GM11168 (cell line): ENCODE measurements around the gene SLIT3.

Experiments
- in situ Hi-C: fragments of 300-500 bp; cut with MboI; formaldehyde crosslinking; loops from one replicate; pipeline ENCODE4 v1.12.0; 2022; ENCODE audit warnings: low sequenced_read_pairs; ENCODE audit not compliant: unreplicated experiment

SLIT3 gene

DNA sequence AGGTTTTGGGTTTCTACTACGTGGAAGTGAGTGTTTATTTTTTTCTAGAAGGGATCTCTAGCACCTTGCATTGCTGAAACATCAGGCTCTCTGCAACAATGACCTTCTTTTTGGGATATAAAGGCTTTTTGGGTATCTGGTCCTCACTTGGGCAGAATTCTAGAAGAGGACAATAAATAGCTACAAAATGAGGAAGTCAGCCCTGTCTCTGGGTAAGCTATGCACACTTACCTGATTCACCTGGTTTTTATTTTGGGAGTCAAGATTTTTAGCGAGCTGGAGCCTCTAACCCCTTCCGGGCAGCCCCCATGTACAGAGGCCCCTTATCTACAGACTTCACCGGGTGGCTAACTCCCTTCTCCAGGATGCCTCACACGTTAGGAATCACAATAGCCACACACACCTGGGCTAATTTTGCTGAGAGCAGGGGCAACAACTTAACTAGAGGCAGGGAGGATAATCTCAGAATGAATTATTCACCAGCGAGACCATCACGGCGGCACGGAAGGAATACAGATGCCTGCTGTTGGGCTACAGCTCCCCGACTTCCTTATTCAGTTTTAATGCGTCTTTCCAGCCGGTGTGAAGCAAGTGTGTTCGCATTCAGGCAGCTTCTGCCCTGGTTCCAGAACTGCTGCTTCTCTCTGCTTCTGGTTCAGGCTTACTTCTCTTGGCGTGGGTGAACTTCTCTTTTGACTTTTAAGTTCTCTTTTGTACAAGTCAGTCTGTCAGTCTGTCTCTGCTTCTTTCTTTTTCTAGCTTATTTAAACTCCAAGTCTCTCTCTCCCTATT is 380.7 kb downstream of the SLIT3 start:
- in situ Hi-C loops: no loop called here

DNA sequence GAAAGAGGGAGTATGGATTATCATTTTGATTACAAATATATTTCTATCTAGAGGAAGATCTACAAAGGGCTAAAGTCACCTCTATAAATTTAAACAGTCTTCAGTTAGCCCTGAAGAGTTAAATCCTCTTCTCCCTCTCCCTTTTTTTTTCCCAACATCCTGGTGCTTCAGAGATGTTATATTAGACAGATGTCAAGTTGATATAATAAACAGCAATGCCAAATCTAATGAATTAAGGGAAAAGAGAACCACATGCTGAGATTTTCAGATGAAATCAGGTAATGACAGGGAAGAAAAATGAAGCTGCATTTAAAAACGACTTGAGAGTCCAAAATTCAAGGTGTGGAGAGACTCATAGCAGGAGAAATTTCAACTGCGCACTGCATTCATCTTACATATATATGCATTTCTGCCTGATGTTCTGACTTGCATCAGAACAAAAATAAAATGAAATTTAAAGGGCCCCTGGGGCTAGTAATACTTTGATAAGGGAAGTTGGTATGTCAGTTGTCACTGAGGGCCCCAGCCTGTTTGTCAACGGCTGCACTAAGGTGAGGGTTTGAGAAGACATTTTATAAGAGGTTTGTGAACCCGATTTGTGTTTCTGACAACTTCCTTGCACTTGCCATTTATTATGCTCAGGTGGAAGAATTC is 382.9 kb downstream of the SLIT3 start:
- in situ Hi-C loops: no loop called here

DNA sequence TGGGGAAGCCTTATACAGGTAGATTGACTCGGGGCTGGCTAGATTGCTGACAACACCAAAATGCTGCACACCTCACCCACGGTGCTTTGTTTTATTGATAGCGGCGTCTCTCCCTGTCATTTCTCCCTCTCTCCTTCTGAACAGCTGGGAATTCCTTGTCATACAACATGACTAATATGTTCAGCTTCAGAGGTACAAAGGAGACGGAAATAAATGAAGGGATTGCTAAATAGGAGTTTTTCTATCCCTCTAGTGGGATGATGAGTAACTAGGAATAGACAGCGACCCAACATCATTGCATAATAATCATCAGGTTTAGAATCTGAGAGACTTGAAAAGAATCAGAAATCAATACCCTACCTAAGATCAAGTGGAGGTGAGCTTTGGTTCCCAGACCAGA is 384.1 kb downstream of the SLIT3 start:
- in situ Hi-C loops: no loop called here

DNA sequence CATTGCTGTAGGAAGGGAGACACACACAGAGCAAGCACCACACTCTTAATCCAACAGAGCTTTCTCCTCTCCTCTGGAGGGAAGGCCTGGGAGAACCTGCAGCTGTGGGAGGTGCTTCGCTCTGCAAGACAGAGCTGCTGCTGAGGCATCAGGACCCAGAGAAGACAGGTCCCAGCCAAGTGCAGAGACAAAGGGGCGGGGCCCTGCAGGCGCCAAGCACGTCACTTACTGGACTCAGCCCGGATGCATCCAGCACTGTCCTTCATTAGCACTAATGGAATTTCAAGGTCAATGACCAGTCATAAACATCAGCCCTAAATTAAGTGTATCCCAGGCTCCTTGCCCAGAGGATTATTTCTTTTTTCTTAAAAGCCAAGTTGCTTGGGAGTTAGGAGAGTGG is 384.7 kb downstream of the SLIT3 start:
- in situ Hi-C loops: no loop called here

DNA sequence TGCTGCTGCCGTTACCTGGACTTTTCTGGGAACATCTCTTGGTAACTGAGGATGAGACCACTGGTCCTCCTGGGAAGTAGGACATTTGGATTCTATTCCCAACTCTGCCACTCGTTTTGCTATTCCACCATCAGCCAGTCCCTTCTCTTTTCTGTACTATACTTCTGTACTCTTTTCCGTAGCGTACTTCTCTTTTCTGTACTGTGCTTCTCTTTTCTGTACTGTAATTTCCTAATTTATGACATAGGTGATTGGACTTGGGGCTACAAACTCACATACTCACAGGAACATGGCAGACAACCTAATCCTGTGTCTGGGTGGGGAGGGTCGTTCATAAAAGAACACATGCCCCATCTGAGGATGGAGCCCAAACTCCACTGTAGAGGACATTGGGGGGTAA is 386.4 kb downstream of the SLIT3 start:
- in situ Hi-C loops: no loop called here

DNA sequence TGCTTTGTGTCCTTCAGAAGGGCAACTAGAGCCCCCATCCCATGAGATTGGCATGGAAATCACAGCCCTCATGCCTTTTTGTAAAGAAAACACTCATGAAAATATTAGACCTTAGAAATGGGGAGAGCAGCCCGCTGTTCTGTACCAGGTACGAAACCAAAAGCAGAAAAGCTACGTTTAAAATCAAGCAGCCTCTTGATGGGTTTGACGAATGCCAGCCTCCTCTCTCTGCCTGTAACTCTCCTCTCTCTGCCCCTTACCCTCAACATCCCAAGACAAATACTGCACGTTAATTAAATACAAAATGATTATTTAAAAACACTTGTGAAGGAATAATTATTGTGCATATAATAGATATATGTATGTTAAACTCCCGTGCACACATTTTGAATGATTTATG is 390.1 kb downstream of the SLIT3 start:
- in situ Hi-C loops: no loop called here

DNA sequence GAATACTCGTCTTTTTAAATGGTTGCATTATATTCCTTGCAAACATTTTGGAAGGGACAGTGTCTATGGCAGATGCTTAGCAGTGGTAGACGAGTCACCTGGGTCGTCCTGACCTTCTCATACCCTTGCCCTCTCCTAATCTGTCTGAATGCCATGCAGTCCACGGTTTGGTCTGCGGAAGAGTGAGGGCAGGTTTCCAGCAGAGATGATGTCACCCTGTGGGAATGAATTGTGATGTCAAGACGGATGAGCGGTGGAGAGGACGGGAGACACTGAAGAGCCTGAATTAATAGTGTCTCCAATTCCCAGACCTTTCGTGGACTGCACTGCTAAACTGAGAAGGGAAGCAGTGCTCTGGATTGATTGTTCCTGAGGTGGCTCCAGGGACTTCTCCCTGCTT is 392.7 kb downstream of the SLIT3 start:
- in situ Hi-C loops: no loop called here

DNA sequence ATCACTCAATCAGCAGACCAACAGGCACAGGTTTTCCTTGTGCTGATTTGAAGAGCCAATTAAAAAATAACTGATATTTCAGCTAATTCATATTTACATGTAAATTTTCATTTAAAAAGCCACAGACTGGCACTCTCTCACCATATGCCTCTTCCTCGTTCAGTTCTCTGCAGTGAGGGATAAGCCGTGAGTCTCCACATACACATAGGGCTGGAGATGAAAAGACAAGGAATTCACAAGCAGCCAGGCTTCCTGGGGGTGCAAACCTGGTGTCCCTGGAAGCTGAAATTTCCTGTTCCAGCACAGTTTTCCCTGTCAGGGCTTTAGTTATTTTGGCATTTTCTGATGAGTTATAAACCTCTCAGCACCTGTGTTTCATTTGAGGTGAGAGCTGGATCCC is 397.9 kb downstream of the SLIT3 start:
- in situ Hi-C loops: no loop called here

DNA sequence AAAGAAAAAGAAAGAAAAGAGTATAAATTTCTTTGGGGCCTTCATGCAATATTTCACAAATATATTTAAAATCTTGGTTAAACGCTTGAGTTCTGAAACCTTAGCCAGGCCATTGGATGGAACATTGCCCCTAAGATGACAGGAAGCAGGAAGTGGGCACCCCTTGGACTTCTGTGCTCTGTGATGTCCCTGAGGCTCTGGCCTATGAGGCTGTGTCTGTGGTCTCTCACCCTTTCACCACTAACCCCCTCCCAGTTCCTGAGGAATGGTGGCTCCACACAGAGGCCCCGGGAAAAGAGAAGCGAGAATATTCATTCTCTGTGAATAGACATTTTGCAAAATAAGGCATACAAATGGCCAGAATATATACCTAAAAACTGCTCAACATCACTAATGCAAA is 401.3 kb downstream of the SLIT3 start:
- in situ Hi-C loops: no loop called here

DNA sequence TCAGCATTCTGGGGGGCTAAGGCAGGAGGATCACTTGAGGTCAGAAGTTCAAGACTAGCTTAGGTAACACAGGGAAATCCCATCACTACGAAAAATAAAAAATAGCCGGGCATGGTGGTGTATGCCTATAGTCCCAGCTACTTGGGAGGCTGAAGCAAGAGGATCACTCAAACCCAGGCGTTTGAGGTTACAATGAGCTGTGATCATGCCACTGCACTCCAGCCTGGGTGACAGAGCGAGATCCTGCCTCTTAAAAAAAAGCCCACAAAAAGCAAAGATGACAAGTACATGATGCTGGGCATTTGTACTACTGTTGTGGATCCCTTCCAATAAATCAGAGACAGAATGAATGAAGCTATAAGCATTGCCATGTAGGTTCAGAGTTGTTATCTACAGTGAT is 401.7 kb downstream of the SLIT3 start:
- in situ Hi-C loops: no loop called here

DNA sequence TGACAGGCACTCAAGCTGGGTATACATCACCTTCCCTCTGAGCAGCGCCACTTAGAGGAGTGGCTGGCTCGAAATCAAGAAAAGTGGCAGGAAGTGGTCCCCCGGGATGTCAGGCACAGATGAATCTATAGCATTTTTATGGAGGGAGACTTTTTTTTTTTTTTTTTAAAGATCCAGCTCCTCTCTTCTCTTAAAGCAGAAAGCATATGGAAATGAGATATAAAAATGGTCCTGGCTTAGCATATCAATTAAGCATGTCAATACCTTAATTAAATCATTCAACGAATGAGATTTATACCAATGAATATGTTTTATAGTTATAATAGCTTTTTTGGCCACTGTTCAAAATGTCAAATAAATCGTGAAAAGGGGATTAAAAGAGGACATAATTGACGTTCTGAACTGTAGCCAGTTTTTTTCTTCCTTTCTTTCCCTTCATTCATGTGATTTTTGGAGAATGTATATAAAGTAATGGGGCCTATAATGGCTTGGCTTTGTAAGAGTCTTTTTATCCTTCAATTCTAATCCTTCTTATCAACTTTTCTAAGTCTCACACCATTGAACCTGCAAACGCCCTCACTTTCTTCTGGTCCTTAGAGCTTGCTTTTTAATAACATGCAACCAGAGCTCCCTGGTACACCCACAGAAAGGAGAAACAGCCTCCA is 402.6 kb downstream of the SLIT3 start:
- in situ Hi-C loops: no loop called here

DNA sequence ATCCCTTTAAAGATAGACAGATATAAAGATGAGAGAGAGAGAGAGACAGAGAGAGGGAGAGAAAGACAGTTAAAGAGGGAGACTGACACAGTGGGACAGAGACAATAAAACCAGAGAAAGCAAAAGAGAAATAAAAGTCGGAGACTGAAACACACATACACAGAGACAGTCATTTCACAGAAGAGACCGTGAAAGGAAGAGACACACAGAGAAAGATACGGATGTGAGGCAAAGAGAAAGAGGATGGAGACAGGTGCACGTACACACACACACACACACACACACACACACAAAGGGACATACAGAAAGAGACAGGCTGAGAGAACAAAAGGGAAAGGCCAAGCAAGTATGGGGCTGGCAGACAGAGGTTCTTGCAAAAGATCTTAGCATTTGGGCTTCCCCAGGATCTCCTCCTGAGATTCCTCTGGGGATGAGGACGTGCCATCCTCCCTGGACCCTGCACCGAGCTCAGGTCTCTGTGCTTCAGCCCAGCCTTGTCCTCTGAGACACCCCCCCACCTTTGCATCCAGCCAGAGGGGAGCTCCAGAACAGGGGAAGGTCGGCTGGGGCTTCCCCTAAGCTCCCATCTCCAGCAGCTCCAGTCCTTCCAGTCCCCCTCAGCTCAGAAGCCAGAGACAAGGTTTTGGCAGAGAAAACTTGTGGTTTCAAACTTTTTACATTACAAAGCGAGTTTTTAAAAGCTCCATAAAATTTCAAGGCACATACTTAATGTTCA is 403.4 kb downstream of the SLIT3 start:
- in situ Hi-C loops: no loop called here

DNA sequence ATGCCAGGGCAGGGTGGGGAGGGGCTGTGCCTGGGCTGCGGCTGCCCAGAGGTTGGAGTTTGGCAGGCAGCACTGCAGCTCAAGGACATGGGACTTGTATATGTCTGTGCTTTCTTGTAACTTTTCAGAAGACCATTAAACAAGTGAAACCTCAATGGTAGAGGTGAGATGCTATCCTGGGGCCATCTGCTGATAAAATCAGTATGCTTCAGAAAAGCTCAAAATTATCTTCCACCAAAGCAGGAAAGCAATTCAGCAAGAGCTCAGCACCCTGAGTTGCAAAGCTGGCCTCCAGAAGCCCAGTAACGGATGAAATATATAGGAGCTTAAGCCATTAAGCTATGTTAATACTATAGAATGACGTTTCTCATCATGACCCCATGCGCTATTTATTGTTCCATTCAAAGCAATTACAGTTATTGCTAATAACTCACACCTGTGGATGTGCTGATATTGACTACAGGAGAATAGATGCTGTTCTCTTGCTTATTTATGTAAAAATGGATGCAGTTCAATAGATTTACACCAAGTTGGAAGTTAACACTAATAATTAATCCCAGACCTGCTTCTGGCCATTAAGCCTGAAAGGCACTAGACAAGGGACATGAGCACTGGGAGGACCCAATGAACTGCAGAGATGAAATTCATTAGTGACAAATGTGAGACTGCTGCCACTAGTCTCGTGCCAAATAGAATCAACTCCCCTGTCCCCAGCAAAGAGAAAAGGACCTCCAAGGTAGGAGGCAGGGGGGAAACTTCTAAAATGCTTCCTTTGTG is 405.5 kb downstream of the SLIT3 start:
- in situ Hi-C loops: no loop called here

DNA sequence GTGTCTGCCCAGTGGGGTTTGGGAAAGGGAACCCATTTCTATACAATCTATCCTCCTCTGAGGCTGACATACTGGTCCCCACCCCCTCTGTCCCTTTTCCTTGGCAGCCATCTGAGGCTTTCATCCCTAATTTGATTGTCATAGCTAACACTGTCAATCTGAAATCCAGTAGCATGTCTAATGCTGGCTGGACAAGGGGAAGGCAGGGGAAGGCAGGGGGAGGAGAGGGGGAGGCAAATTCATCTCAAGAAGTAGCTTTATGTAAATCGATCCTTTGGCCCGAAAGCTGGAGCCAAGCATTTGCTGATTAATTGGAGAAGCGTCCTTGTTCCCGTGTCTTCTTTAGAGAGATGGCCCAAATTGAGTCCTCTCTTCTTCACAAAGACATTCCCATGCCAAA is 407.7 kb downstream of the SLIT3 start:
- in situ Hi-C loops: no loop called here

DNA sequence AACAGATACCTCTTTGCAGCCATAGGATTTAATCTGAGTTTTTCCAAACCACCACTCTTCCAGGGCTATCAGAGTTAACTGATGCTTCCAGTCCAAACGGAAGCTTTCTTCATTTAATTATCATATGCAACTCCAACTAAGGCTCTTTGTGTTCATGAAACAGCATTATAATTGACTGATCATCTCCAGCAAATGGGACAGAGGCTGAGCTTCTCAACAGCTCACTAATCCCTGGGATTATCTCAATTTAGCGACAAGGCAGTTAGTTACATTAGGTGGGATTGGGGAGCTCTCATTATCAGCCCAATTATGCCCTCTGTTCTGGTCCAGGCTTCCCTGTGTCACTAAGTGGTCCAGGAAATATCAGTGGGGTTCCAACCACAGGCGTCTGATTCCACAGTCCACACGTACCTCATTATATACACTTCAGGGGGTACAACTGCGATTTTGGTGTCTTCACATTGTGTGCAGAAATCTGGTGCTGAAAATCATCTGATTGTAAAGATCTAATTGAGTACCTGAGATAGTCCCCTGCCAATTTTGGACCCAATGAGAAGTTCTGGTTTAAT is 408.2 kb downstream of the SLIT3 start:
- in situ Hi-C loops: no loop called here

DNA sequence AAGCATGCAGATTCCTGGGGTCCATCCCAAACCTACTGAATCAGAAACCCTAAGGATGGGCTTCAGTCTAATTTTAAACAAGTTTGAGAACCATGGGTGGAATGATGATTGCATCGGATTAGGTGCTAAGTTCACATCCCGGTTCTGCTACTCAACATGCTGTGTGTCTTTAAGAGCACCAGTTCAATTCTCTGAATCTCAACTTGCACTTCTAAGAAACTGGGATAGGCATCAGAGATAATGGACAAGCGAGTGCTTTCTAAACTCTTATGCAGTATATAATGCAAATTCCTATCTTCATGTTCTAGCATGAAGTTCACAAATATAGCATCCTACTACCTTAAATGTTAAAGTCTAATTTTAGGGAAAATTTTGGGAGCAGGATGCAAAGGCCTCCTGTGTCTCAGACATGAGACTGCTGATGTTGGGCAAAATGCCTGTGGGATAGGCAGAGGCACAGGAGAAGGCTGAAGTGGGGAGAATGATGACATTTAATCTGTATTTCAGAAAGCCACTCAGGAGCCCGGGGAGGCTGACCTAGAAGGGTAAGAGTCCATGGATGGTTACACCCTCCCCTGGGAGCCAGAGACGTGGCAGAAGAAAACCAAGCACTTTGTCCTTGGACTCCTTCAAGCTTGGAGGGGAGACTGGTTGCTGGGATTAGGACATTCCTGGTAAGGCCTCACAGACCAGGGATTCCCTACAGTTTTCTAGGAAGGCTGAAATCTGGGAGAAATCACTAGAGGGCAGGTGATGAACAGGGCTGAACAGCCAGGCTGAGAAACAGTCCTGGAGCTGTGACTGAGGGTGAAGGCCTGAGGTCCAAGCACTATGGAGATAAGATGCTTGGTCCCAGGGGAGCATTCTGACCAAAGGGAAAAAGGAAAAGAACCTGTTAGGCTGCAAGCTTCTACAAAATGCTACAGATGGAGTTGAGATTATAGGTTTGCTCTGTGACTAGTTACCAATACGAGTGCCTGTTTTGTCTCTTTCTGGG is 409.8 kb downstream of the SLIT3 start:
- in situ Hi-C loops: no loop called here

DNA sequence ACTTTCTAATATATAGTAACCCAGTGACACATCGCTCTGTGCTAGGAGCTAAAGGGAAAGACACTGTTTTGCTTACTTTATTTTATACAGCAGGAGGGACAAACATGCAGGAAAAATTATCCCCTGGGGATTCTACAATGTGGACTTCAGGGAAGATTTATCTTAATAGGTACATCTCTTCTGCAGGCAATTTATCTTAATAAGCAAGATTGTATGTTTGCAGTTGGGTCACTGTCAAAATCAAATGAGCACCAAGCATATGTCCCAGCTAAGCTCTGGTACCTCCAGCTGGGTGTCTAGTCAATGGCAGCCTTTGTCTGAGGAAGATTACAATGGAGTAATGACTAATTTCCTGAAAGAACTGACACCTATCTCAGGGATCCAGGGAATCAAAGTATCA is 411.9 kb downstream of the SLIT3 start:
- in situ Hi-C loops: no loop called here

DNA sequence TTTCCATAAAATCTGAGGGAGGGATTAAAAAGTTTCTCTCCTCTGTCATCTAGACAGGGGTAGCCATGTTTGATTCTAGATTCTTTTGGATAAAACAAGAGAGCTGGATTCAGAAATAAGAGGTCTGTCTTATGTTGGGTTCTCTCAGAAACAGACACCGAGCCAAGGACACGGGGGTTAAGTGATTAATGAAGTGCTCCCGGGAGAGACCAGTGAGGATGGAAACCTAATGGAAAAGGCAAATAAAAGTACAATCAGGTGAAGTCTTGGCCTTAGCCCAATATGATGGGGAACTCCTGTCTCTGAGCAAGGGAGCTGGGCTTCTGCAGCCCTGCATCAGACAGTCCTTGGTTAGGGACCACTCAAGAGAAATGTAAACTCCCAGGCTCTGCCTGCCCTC is 413.0 kb downstream of the SLIT3 start:
- in situ Hi-C loops: no loop called here

DNA sequence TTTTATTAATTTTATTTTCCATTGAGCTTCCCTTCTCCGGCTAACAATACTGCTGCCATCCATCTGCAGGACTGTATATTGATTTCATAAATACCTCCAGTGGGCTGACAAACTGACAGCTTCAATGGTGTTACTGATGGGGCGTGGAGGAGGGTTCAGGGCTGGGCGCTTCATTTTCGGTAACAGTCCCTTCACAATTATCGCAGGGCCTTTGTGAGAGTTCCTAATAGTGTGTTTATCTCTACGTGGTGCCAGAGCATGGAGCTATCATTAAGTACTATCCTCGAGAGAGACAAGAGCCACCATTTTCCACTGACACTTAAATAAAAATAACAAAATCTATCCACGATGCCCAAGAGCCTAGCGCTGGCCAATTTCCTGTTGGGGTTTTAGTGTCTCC is 414.8 kb downstream of the SLIT3 start:
- in situ Hi-C loops: no loop called here
